ENCODE results near the gene RYR1. TPM values are rescaled to one million over a fixed set of nuclear protein-coding genes. Genes with fewer than 3 reads are reported as not detected.

Gene RYR1
- total and polyA plus RNA-seq, 2 of the 8 experiments (the other 6 are each of a cell fraction or from before 2014, with no cell fraction given), result 5.8 to 11.8 TPM

DNA sequence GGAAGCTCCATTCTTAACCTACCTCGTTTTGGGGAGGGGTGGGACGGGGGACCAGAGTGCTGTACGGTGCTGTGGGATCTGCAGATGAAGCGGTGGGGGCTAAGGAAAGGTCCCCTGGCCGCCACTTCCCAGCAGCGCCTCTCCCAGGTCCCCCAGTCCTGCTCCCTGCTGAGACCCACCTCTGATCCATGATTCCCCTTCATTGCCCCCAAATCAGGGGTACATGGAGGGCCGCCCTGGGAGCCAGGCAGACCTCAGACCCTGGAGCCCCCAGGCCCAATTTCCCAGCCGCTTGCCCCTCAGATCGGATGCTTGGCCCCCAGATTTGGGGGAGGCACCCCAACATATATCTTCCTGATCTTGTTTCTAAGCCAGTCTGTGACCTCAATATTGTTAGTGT is 34.4 kb upstream of the RYR1 start (continued):
- TF ChIP-seq, protein P1, sequence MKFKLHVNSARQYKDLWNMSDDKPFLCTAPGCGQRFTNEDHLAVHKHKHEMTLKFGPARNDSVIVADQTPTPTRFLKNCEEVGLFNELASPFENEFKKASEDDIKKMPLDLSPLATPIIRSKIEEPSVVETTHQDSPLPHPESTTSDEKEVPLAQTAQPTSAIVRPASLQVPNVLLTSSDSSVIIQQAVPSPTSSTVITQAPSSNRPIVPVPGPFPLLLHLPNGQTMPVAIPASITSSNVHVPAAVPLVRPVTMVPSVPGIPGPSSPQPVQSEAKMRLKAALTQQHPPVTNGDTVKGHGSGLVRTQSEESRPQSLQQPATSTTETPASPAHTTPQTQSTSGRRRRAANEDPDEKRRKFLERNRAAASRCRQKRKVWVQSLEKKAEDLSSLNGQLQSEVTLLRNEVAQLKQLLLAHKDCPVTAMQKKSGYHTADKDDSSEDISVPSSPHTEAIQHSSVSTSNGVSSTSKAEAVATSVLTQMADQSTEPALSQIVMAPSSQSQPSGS (IDR thresholded peaks at IDR 0.05; ENCODE audit: low read length), result no peak
- no peak for TF ChIP-seq POLR2AphosphoS5 (IDR thresholded peaks at IDR 0.05; ENCODE audit: low read depth, low read length)
- no peak for TF ChIP-seq SP2 (IDR thresholded peaks at IDR 0.05; ENCODE audit: low read length)
